ENCODE measurements around the gene PANX3. TPM values are rescaled to one million over a fixed set of nuclear protein-coding genes. Genes with fewer than 3 reads are reported as not detected.
A peak's percentile ranks its signal among the peaks of the same experiment; 100 is the strongest.

Gene PANX3
- total and polyA plus RNA-seq, 2 of the 13 experiments (the other 11 are each of a cell fraction or from before 2014, with no cell fraction given), result not detected

DNA sequence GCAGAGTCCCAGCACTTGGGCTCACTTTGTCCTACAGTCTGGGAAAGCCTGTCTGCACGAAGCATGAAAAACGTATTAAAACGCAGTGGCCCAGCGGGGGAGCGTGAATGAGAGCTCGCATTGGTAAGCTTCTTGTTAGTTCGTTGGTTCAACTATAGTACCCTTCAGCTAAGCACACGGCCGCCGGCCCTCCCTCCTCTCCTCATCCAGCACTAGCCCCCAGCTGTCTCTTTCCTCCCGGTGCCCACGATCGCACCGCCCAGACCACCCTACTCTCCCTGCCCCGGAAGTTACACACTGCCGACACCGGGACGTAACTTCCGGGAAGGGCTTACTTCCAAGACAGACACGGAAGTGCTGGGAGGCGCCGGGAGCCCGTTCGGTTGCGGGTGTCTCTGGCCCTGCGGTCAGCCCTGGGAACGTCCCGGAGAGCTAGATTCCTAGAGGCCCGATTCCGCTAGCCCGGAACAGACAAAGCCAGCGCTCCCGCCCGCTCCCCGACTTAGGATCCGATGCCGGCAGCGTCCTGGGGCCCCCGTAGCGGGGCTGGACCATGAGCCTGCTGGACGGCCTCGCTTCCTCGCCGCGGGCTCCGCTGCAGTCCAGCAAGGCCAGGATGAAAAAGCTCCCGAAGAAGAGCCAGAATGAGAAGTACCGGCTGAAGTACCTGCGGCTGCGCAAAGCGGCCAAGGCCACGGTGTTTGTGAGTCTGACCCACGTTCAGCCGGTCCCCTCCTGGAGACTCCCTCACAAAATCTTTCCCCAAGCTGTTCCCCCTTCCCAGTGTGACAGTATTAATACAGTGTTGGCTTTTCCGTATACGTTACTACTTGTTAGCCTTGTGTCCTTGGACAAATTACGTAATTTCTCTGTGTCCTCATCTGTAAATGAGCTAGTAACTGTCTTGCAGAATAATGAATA, 11.6 kb downstream of the PANX3 start, which contains the start of gene TBRG1 (continued):
- TF ChIP-seq RAD21 (CRISPR knock-in tag; IDR thresholded peaks at IDR 0.05) (peak; percentile 32; the same call in 1 of the 2 replicates), RARG (CRISPR knock-in tag; IDR thresholded peaks at IDR 0.05; ENCODE audit: low read depth) (no peak), TBL1XR1 (IDR thresholded peaks at IDR 0.05; ENCODE audit: borderline replicate concordance, low read length, partially characterized antibody) (no peak), HNRNPLL (IDR thresholded peaks at IDR 0.05; ENCODE audit: low read depth, low read length, poor library complexity, severe bottlenecking) (peak; percentile 77), HMGA1 (CRISPR knock-in tag; conservative IDR thresholded peaks at IDR 0.05) (no peak), DPF2 (CRISPR knock-in tag; IDR thresholded peaks at IDR 0.05; ENCODE audit: borderline replicate concordance, low read depth) (0 out of 2 replicates have a peak, but pooled peaks have one; percentile 25), ZNF260 (CRISPR knock-in tag; IDR thresholded peaks at IDR 0.05; ENCODE audit: borderline replicate concordance, low read depth) (no peak), ZFAT (CRISPR knock-in tag; conservative IDR thresholded peaks at IDR 0.05) (no peak), ZNF274 (CRISPR knock-in tag; IDR thresholded peaks at IDR 0.05) (peak; percentile 92), PITX1 (CRISPR knock-in tag; IDR thresholded peaks at IDR 0.05) (no peak; the same call in 1 of the 2 replicates), ZNF749 (CRISPR knock-in tag; IDR thresholded peaks at IDR 0.05; ENCODE audit: borderline replicate concordance) (no peak), NFRKB (IDR thresholded peaks at IDR 0.05) (no peak), ZNF333 (CRISPR knock-in tag; IDR thresholded peaks at IDR 0.05; ENCODE audit: borderline replicate concordance) (0 out of 2 replicates have a peak, but pooled peaks have one; percentile 37)
- TF ChIP-seq, protein P1, sequence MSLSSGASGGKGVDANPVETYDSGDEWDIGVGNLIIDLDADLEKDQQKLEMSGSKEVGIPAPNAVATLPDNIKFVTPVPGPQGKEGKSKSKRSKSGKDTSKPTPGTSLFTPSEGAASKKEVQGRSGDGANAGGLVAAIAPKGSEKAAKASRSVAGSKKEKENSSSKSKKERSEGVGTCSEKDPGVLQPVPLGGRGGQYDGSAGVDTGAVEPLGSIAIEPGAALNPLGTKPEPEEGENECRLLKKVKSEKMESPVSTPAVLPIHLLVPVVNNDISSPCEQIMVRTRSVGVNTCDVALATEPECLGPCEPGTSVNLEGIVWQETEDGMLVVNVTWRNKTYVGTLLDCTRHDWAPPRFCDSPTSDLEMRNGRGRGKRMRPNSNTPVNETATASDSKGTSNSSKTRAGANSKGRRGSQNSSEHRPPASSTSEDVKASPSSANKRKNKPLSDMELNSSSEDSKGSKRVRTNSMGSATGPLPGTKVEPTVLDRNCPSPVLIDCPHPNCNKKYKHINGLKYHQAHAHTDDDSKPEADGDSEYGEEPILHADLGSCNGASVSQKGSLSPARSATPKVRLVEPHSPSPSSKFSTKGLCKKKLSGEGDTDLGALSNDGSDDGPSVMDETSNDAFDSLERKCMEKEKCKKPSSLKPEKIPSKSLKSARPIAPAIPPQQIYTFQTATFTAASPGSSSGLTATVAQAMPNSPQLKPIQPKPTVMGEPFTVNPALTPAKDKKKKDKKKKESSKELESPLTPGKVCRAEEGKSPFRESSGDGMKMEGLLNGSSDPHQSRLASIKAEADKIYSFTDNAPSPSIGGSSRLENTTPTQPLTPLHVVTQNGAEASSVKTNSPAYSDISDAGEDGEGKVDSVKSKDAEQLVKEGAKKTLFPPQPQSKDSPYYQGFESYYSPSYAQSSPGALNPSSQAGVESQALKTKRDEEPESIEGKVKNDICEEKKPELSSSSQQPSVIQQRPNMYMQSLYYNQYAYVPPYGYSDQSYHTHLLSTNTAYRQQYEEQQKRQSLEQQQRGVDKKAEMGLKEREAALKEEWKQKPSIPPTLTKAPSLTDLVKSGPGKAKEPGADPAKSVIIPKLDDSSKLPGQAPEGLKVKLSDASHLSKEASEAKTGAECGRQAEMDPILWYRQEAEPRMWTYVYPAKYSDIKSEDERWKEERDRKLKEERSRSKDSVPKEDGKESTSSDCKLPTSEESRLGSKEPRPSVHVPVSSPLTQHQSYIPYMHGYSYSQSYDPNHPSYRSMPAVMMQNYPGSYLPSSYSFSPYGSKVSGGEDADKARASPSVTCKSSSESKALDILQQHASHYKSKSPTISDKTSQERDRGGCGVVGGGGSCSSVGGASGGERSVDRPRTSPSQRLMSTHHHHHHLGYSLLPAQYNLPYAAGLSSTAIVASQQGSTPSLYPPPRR (CRISPR knock-in tag; IDR thresholded peaks at IDR 0.05; ENCODE audit: borderline replicate concordance), result no peak
- TF ChIP-seq, protein P2, sequence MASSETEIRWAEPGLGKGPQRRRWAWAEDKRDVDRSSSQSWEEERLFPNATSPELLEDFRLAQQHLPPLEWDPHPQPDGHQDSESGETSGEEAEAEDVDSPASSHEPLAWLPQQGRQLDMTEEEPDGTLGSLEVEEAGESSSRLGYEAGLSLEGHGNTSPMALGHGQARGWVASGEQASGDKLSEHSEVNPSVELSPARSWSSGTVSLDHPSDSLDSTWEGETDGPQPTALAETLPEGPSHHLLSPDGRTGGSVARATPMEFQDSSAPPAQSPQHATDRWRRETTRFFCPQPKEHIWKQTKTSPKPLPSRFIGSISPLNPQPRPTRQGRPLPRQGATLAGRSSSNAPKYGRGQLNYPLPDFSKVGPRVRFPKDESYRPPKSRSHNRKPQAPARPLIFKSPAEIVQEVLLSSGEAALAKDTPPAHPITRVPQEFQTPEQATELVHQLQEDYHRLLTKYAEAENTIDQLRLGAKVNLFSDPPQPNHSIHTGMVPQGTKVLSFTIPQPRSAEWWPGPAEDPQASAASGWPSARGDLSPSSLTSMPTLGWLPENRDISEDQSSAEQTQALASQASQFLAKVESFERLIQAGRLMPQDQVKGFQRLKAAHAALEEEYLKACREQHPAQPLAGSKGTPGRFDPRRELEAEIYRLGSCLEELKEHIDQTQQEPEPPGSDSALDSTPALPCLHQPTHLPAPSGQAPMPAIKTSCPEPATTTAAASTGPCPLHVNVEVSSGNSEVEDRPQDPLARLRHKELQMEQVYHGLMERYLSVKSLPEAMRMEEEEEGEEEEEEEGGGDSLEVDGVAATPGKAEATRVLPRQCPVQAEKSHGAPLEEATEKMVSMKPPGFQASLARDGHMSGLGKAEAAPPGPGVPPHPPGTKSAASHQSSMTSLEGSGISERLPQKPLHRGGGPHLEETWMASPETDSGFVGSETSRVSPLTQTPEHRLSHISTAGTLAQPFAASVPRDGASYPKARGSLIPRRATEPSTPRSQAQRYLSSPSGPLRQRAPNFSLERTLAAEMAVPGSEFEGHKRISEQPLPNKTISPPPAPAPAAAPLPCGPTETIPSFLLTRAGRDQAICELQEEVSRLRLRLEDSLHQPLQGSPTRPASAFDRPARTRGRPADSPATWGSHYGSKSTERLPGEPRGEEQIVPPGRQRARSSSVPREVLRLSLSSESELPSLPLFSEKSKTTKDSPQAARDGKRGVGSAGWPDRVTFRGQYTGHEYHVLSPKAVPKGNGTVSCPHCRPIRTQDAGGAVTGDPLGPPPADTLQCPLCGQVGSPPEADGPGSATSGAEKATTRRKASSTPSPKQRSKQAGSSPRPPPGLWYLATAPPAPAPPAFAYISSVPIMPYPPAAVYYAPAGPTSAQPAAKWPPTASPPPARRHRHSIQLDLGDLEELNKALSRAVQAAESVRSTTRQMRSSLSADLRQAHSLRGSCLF (CRISPR knock-in tag; IDR thresholded peaks at IDR 0.05; ENCODE audit: borderline replicate concordance), result no peak
